ENCODE results near the gene HOMER2. TPM values are rescaled to one million over a fixed set of nuclear protein-coding genes. Genes with fewer than 3 reads are reported as not detected.
"Not testable (repeated sequence)": the region's sequence is repeated elsewhere in the genome, so short reads cannot be mapped to it uniquely, and the experiment has no call there.

HOMER2 gene
- total RNA-seq, 1 experiment from 2014 or later: 8.8 TPM

GRCh38 chr15:82894971-82895520, 57.5 kb downstream of the HOMER2 start:
- H3K4me3 Mint-ChIP-seq (ENCODE audit: unreplicated experiment): no peak overlapping the region
- no TSS peak for BruUV-seq (replicated peaks)
- no peak overlapping the region for H3K27ac Mint-ChIP-seq (ENCODE audit: low read depth, unreplicated experiment)
- H3K4me1 Mint-ChIP-seq (ENCODE audit: insufficient read depth, unreplicated experiment): no peaks in the 10 kb centered on the region
- H3K36me3 Mint-ChIP-seq (ENCODE audit: insufficient read depth, unreplicated experiment): no peaks in the 10 kb centered on the region
- CTCF ChIA-PET: interaction anchor here (0.5 kb wide), 1 partner anchor 526 kb away, joined by 3 read pairs; no protein-coding TSS in a partner anchor
- no peaks in the 10 kb centered on the region for H3K9me3 Mint-ChIP-seq (ENCODE audit: unreplicated experiment)
- no peaks in the 10 kb centered on the region for H3K27me3 Mint-ChIP-seq (ENCODE audit: insufficient read depth, unreplicated experiment)
- no peak for DNase-seq (ENCODE audit: unreplicated experiment)
- intact Hi-C loops (cut with micrococcal nuclease): no loop called here
- POLR2A ChIA-PET: no interaction called here
- no peak for TF ChIP-seq CTCF (IDR thresholded peaks at IDR 0.05; ENCODE audit: unreplicated experiment)

- H3K36me3 Mint-ChIP-seq (ENCODE audit: insufficient read depth, unreplicated experiment); intact Hi-C loops (cut with micrococcal nuclease); BruUV-seq (replicated peaks); H3K9me3 Mint-ChIP-seq (ENCODE audit: unreplicated experiment); H3K4me3 Mint-ChIP-seq (ENCODE audit: unreplicated experiment); DNase-seq (ENCODE audit: unreplicated experiment); H3K27ac Mint-ChIP-seq (ENCODE audit: low read depth, unreplicated experiment); POLR2A ChIA-PET; H3K4me1 Mint-ChIP-seq (ENCODE audit: insufficient read depth, unreplicated experiment); H3K27me3 Mint-ChIP-seq (ENCODE audit: insufficient read depth, unreplicated experiment): not testable (repeated sequence)
- CTCF ChIA-PET: interaction anchor here (0.6 to 0.7 kb wide), 3 partner anchors 39 to 719 kb away, joined by 3 to 5 read pairs (median 4); no protein-coding TSS in a partner anchor
These were observed 59.0 kb downstream of the HOMER2 start for GRCh38 chr15:82893473-82893872.

- ChIA-PET POLR2A (no interaction called here), CTCF (no interaction called here)
- no peak for DNase-seq (ENCODE audit: unreplicated experiment)
- Mint-ChIP-seq H3K27me3 (ENCODE audit: insufficient read depth, unreplicated experiment) (no peaks in the 10 kb centered on the region), H3K27ac (ENCODE audit: low read depth, unreplicated experiment) (no peak overlapping the region), H3K9me3 (ENCODE audit: unreplicated experiment) (no peaks in the 10 kb centered on the region), H3K4me1 (ENCODE audit: insufficient read depth, unreplicated experiment) (no peaks in the 10 kb centered on the region), H3K36me3 (ENCODE audit: insufficient read depth, unreplicated experiment) (no peaks in the 10 kb centered on the region), H3K4me3 (ENCODE audit: unreplicated experiment) (no peak overlapping the region)
- intact Hi-C loops (cut with micrococcal nuclease): no loop called here
- no peak for TF ChIP-seq CTCF (IDR thresholded peaks at IDR 0.05; ENCODE audit: unreplicated experiment)
- BruUV-seq (replicated peaks): no TSS peak
These were observed 59.9 kb downstream of the HOMER2 start for GRCh38 chr15:82892573-82892972.

GRCh38 chr15:82890995-82891390, 61.5 kb downstream of the HOMER2 start:
- BruUV-seq (replicated peaks): no TSS peak
- intact Hi-C loops (cut with micrococcal nuclease): no loop called here
- no peak for TF ChIP-seq CTCF (IDR thresholded peaks at IDR 0.05; ENCODE audit: unreplicated experiment)
- DNase-seq (ENCODE audit: unreplicated experiment): no peak
- no peaks in the 10 kb centered on the region for H3K4me1 Mint-ChIP-seq (ENCODE audit: insufficient read depth, unreplicated experiment)
- H3K36me3 Mint-ChIP-seq (ENCODE audit: insufficient read depth, unreplicated experiment): no peaks in the 10 kb centered on the region
- H3K27me3 Mint-ChIP-seq (ENCODE audit: insufficient read depth, unreplicated experiment): no peaks in the 10 kb centered on the region
- H3K27ac Mint-ChIP-seq (ENCODE audit: low read depth, unreplicated experiment): no peak overlapping the region
- no peaks in the 10 kb centered on the region for H3K9me3 Mint-ChIP-seq (ENCODE audit: unreplicated experiment)
- ChIA-PET POLR2A (no interaction called here), CTCF (no interaction called here)
- H3K4me3 Mint-ChIP-seq (ENCODE audit: unreplicated experiment): no peak overlapping the region
